DMS79 (cell line): ENCODE data around the gene PIGV.
"Not testable (repeated sequence)": the region's sequence is repeated elsewhere in the genome, so short reads cannot be mapped to it uniquely, and the experiment has no call there.

Experiments used
- DNase-seq: peaks from one replicate; lab custom pipeline; 2025; lab: John Stamatoyannopoulos, UW

The PIGV gene

DNA sequence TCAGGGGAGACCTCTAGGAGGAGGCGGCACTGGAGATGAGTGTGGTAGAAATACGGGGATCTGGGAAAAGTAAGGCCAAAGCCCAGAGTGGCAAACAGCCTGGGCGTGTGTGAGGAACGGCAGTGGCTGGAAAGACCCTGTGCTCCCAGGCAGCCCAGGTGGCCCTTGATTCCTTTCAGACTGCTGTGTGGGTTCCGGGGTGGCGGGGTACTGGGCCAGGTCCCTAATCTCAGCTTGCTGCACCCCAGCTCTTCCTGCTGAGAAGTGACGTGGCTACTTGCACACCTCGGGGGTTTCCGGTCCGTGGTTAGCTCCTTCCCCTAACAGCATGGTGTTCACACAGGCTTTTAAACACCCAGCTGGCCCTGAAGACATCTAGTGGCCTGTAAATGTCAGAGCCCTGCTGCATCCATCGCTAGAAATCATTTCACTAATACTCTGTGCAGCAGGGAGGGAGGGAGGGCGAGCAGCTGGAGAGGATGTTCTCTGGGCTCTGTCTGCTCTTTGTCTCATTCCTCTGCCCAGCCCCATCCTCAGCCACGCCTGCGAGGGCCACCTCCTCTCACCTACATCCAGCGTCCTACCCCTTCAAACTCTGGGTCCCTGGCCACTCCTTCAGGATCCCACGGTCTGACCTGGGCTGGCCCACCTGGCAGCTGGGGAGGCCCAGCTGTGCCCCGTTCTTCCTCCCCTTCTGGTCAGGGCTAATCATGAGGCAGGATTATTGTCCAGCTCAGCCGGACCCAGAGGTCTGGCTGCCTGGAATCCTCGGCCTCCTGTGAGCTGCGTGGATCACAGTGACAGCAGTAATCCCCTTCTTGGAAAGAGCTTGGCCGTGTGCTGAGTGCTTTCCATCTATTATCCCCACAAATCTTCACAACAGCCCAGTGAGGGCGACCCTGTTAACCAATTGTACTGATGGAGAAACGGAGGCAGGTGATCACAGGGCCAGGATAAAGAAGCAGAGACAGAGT is 46.0 kb downstream of the PIGV start:
- no peak for DNase-seq

DNA sequence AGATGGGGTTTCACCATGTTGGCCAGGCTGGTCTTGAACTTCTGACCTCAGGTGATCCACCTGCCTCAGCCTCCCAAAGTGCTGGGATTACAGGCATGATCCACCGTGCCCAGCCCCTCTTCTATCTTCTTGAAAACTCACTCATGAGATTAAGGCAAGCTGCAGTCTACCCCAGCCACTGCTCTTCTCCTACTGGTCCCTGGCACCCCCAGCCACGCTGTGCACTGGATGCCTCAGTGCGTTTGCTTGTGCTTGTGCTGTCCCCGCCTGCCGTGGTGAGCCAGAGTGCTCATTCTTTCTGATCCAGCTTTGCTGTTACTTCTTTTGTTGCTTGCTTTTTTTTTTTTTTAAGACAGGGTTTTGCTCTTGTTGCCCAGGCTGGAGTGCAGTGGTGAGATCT is 49.9 kb downstream of the PIGV start:
- not testable (repeated sequence) for DNase-seq

DNA sequence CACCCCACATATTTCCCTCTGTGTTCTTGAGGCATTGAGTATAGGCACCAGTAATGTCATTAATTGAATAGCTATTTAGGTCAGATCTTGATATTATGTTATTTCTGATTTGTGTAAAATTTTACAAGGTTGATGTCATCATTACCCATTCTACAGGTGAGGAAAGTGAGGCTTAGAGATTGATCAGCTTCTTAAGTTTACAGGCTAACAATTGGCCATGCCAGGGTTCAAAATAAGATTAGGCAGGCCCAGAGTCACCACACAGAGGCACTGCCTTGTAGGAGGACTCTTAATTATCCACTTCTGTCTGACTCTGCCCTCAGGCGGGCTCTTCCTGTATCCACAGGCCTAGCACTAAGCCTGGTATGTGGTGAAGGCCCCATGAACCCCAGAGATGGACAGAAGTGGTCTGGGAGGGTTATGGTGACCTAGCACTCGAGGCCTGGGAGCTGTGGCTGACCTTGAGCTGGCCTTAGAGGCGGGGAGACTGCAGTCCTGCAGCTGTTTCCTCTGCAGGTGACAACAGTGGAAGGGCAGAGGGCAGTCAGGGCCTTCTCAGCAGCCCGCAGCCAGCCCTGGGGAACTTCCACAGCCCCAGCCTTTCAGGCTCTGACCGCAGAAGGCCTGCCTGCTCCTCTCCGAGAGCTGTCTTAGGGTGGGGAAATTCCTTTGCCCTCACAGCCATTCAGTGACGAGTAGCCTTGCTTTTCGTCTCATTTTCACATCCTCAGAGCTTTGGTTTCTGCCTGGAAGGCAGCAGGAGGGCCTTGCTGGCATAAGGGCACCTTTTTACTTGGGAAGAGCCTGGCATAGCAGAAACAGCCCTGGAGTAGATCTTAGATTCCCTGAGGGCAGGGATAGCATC is 51.0 kb downstream of the PIGV start:
- DNase-seq: no peak

DNA sequence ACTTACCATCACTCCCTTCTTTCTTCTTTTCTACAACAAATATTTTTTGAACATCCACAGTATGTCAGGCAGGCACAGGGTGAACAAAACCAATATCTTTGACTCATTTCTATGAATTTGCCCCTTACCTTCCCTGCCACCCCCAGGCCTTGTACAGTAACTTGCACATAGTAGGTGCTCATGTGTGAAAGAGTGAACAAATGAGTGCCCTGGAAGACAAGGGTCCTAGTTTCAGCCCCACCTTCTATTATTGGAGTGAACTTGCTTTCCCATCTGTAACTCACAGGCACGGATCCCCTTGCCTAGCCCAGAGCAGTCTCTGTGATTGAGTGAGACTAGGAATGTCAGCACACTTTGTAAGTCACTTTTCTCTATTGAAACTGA is 51.6 kb downstream of the PIGV start:
- no peak for DNase-seq

DNA sequence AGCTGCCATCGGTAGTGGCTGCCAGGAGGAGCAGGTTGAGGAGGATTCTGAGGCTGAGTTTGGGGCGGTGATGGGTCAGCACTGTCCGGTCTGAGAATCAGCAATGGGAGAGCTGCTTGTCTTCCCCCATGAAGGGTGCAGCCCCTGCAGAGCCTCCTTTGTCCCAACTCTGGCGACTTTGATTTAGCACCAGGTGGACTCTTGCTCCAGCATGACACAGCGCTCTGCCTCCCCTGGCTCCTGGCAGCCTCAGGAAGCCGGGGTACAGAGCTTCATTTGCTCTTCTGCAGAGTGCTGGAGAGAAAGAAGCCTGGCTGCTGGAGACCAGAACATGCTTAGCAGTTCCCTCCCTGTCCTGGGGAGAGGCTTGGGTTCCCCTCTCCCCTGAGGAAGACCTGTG is 52.0 kb downstream of the PIGV start:
- DNase-seq: no peak

DNA sequence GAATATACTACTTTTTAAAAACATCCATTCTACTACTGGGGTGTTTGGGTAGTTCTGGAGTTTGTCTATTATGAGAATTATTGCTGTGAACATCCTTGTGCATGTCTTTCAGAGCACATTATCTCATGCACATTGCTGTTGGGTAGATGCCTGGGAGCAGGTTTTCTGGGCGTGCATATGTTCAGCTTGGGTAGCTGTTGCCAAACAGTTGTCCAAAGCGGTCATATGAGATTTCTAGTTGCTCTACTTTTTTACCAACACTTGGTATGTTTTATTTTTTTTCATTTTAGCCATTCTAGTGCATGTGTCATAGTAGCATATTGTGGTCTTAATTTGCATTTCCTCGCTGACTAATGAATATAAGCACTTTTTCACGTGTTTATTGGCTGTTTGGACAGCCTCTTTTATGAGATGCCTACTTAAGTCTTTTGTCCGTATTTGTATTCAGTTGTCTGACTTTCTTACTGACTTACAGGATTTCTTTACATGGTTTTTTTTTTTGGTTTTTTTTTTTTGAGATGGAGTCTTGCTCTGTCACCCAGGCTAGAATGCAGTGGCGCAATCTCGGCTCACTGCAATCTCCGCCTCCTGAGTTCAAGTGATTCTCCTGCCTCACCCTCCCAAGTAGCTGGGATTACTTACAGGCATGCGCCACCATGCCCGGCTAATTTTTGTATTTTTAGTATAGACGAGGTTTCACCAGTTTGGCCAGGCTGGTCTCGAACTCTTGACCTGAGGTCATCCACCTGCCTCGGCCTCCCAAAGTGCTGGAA is 56.9 kb downstream of the PIGV start:
- no peak for DNase-seq

DNA sequence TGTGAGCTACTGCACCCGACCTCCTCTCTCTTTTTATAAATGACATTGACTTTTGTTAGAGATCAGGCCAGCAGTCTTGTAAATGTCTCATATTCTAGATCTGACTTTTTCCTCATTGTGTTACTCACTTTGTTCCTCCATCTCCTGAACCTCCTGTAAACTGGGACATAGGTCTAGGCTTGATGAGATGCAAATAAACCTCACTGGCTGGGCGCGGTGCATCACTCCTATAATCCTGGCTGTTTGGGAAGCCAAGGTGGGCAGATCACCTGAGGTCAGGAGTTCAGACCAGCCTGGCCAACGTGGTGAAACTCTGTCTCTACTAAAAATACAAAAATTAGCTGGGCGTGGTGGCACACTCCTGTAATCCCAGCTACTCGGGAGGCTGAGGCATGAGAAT is 60.1 kb downstream of the PIGV start:
- DNase-seq: not testable (repeated sequence)
